GM19238 (cell line): ENCODE measurements around the gene IFITM1.
"Not testable (repeated sequence)": the region's sequence is repeated elsewhere in the genome, so short reads cannot be mapped to it uniquely, and the experiment has no call there.

Experiments
- DNase-seq: peaks from one replicate; pipeline ENCODE4 v3.0.0; 2011; ENCODE audit warnings: low spot score; ENCODE audit not compliant: insufficient read length

The IFITM1 gene

DNA sequence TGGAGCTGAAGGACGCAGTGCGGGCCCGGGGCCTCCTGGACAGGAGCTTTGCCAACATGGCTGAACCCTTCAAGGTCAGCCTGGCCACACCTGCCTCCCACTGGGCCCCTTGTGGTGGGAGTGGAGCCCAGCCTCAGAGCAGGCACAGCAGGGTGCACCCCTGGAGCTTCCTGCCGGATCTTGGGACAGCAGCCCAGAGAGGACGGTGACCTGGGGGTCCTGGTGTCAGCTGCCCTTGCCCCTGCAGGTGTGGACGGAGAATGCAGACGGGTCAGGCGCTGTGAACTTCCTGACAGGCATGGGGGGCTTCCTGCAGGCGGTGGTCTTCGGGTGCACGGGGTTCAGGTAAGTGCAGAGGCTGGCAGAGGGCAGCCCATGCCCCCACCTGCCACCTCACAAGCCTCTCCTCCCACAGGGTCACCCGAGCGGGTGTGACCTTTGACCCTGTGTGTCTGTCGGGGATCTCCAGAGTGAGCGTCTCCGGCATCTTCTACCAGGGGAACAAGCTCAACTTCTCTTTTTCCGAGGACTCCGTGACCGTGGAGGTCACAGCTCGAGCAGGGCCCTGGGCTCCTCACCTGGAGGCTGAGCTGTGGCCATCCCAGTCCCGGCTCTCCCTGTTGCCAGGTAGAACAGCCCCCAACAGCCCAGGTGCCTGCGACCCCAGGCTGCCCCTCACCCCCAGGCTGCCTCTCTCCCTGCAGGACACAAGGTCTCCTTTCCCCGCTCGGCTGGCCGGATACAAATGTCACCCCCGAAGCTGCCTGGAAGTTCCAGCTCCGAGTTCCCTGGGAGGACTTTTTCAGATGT lies 19.8 kb upstream of the IFITM1 start:
- DNase-seq: no peak

DNA sequence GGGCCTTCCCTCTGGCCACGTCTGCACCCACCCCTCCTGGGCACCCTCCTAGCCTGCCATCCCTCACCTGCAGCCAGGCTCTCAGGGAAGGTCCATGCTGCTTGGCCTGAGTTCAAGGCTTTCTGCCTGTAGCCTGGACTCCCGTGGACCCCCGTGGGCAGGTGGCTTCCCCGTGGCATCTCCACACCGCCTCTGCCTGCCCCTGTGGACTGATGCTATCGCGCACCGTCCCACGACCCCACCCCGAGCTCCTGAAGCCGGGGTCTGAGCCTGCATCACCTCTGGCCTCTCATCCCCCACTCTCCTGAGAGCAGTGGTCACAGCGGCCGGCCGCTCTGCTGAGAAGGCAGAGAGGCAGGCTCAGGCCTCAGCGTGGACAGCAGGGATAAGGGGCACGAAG lies 19.1 kb upstream of the IFITM1 start:
- no peak for DNase-seq

DNA sequence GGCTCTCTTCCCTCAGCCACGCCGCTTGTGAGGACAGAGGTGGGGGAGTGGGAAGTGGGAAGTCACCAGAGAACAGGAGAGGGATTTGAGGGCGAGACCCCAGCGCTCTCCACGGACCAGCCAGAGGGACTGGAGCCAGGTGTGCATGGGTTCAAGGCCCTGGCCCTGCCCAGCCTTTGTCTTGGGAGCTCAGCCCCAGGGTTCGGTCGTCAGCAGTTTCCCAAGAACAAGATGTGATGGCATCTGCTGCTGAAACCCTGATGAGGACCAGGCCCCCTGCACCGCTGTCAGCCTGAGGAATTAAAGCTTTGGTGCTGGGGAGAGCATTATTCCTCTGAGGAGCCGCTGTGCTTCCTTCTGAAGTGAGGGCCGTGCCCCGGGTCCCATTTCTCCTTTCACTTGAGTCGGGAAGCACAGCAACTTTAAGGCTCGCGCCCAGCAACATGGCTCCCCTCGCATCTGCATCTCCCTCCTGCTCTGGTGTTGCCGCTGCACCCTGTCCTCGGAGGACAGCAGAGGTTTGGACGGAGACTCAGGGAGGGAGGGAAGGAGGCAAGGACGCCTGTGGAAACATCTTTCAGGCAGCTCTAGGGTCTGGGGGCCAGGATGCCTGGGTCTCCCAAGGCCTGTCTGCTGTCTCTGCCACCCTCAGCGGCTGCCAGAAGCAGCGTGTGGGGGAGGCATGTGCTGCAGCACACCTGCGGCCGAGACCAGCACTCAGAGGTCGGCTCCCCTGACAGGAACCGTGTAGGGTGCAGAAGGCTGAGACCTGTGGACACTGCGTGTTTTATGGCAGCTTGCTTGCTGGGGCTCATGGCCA lies 18.3 kb upstream of the IFITM1 start:
- DNase-seq: no peak

DNA sequence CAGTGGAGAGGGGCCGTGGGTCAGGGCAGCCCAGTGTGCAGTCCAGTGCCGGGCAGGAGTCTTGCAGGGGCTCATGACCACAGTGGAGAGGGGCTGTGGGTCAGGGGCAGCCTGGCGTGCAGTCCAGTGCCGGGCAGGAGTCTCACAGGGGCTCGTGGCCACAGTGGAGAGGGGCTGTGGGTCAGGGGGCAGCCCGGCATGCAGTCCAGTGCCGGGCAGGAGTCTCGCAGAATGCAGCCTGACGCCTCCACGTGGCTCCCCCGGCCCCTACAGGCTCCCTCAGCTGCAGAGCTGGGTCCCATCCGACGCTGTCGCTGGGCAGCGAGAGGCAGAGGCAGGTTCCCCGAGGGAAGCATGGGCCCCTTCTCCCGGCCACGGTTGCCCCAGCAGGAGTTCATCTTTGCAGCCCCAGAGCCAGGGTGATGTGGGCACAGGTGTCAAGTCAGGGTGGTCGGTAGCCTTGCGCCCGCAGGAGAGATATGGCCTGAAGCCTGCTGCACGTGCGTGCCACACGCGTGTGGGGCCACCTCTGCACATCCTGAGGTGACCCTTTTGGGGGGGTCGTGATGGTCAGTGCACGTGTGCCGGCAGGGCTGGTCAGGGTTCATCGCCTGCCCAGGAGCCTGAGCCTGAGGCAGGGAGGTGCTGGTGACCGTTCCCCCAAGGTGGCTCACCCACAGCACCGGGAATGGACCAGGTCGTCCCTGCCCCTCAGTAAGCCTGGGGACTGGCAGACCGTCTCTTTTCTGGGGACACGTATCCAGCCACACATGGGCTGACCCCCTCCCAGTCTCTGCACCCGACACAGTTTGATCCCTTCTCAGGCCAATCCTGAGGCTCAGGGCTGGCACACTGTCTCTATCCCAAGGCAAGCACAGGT lies 17.4 kb upstream of the IFITM1 start:
- no peak for DNase-seq

DNA sequence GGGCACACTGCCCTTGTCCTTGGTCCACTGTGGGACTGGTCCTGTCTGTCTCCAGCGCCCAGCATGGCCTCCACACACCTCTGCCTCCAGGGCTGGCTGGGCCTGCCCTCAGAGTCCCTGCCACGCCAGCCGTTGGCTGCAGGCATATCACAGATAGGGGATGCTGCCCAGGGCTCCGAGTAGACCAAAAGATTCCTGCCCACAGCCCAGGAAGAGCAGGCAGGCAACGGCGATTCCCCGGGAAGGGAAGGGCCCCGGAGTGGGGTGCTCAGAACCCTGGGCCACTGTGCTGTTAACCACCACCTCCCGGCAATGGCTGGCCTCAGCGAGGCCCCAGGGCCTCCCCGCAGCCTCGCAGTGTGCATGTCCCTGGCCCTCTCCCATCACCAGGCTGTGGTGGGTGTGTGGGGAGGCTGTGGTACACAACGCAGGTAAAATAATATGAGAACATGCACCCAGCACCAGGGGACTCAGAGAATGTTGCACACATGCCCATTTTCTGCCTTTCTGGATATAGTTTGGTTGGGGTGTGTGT lies 16.7 kb upstream of the IFITM1 start:
- no peak for DNase-seq

DNA sequence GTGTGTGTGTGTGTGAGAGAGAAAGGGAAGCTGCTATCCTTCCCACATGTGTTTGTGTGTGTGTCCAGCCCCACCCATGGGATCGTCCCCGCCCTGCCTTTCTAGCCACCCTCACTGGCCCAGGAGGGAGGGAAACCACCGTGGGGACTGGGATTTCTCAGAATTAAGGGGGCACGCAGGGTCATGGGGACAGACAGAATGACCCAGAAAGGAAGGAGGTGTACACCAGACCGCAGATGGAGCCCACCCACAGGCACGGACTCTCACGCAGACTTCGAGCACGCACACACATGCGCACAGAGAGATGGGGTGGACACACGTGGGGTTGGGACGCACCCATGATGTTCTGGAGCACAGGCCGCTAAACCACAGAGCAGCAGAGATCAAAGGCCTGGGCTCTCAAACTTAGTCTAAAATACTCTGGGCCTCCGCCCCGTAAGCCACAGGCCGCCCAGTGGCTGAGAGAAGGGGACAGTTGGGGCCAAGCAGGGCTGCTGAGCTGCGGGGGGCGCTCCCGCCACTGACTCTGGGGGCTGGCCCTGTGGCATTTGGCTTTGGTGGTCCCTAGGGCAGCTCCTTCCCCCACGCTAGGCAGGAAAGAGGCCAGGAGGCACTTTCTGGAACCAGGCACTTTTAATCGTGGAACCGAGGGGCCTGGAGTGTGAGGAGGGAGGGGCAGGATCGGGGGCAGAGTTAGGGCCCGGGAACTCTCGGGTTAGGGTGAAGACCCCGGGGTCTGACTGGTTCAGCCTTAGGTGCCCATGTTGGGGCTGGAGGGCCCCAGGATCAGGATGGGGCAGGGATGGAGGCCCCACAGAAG lies 16.0 kb upstream of the IFITM1 start:
- DNase-seq: no peak

DNA sequence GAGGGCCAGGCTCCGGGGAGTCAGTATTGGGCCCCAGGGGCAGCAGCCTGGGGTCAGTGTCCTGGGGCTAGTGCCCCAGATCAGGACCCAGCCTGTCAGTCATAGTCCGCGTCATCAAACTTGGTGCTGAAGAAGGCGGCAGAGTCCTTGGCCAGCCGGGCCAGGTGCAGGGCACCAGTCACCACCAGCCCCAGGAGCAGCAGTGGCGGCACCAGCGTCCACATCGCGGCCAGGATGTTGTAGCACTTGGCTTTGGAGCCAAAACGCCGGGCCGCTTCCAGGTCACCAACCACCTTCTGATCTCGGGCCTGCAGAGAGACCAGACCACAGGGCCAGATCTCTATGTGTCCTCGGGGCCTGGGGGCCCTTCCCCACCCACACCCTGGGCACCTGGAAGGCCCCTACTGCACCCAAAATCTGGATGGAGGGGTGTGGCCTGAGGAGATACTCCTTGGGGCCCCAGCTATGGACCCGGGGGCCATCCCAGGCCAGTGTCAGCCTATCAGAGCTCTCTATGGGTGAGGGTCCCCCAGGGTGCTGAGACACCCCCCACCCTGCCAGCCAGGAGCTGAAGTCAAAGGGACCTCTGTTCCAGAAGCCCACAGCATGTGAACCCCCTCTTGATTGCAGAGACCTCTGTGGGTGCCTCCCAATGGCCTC lies 15.3 kb upstream of the IFITM1 start:
- no peak for DNase-seq

DNA sequence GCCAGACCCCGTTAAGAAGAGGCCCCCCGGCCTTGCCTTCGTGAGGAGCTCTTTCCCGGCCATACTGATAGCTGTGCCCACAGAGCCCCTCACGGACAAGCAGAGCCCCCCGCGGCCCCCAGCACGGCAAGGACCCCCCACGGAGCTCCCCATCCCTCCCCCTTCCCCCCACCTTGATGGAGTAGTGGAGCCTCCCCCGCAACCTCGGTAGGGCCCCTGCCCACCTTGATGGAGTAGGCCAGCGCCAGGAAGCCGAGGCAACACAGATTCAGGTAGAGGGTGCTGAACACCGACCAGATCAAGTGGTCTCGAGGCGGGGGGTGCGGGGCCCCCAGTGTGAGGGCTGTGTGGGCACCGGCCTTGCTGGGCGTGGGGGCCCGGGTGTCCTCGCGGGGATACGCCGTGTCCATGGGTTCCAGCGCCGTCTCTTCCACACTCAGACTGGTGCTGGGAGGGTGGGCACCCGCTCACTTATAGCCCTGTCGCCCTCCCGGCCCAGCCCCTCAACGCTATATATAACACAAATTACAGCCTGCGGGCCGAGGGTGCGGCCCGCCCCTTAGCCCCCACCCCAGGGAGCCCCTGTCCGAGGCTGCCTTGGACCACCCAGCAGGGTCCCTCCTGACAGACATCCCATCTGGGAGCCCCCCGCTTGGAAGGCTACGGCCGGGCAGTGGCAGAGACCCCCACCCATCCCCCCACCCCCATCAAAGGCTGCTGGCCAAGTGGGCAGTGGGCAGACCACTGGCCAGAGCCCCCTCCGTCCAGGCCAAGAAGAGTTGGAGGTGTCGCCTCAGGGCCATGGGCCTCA lies 14.6 kb upstream of the IFITM1 start, which contains the start of gene IFITM5:
Gene IFITM5, minus strand, starts transcription at position 446 of the 811 bp plus-strand sequence. Its CDS starts 36 bp downstream, at position 410.
- no peak for DNase-seq

DNA sequence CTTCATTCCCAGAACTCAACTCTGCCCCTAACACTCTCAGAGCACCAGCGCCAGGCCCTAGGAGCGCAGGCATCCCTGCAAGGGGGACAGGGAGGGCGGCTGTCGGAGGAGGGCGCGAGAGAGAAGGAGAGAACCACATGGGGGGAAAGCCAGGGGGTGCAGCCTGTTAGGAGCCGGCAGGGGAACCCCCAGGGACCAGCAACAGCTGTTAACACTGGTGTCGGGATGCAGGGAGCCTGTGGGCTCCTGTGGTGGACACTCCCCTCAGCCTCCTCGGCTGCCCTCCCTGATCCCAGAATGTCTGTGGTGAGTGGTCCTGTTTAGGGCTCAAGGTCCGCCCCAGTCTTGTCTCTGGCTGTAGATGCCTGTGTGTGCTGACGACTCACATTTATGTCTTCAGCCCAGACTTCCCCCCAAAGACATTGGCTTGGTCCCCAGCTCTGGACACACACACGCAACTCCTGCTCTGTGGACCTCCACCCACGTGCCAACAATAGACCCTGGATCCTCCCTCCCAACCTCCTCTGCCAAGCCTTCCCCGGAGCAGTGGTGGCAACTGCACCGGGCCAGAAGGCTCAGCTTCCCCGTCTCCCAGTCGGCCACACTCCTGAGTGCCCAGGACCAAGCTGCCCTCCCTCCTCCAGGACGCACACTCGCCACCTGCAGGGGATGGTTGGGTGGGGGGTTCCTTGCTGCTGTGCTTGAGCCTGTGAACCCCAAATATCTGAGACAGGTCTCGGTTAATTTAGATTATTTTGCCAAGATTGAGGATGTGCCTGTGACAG lies 13.7 kb upstream of the IFITM1 start:
- DNase-seq: no peak

DNA sequence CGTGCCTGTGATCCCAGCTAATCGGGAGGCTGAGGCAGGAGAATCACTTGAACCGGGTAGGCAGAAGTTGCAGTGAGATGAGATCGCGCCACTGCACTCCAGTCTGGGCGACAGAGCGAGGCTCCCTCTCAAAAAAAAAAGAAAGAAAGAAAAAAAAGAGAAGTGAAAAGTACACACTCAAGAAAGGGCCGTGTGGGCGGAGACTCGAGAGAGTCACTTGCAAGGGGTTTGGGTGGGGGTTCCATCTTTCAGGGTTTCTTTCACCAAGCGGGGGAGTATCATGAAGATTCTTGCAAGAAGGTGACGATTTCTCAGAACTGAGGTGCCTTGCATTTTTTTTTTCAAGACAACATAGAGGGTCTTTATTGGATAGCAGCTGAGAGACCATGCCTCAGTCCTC lies 10.5 kb upstream of the IFITM1 start:
- DNase-seq: no peak

DNA sequence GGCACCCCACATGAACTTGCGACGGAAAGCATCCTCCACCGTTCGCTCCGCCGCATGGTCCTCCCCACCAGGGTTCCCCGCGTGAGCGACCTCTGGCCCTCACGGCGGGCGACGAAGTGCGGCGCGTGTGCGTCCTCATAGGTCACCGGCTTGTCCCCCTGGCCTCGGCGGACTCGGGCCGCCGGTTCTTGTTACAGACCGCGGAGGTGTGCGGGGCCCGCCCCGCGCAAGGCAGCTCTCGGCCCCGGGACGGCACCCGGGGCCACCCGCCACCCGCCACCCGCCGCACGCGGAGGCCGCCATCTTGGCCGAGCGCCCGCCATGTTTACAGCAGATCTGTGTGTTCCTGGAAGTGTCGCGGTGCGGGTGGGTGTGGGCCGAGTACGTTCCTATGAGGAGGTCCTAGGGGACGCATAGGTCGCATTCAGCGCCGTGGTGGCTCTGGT lies 9.8 kb upstream of the IFITM1 start:
- no peak for DNase-seq

DNA sequence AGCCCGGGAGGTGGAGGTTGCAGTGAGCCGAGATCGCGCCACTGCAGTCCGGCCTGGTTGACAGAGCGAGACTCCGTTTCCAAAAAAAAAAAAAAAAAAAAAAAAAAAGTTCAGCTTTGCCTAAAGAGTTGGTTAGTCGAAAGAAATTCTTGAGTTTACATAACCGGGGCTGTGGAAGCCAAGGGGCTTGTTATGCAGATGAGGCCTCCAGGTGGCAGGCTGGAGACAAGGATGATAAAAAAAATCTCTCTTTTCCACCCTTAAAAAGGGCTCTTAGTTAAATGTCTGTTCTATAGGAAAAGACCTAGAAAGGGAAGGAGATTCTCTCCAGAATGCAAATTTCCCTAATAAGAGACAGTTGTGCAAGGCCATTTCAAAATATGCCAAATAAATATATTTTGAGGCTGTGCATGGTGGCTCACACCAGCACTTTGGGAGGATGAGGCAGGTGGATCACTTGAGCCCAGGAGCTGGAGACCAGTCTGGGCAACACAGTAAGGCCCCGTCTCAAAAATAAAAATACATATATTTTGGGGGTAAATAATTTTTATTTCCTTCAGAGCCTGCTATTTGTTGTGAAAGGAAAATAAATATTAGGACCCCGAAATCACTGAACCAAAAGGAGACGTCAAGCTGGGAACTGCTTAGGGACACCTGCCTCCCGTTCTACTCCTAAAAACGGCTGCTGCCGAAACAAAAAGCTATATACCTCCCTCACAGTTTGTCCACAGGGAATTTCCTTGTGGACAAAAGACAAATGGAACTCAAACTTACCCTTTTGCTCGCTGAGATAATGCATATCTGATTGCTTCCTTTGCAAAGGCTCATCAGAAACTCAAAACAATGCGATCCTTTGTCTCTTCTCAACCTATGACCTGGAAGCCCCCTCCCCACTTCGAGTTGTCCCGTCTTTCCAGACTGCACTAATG lies 8.7 kb upstream of the IFITM1 start:
- DNase-seq: no peak

DNA sequence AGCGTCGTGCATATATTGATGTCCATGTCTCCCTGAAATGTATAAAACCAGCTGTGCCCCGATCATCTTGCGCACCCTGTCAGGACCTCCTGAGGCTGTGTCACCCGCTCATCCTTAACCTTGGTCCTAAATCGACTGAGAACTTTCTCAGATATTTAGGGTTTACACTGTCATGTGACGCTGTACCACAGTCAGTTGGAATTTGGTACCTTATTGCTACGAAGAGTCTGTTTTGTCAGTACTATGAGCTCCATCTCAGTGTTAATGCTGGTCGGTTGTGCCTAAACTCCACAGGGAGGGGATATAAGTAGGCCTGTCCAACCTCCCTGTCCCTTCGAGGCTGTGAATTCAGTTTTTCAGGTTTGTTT lies 8.0 kb upstream of the IFITM1 start:
- no peak for DNase-seq

DNA sequence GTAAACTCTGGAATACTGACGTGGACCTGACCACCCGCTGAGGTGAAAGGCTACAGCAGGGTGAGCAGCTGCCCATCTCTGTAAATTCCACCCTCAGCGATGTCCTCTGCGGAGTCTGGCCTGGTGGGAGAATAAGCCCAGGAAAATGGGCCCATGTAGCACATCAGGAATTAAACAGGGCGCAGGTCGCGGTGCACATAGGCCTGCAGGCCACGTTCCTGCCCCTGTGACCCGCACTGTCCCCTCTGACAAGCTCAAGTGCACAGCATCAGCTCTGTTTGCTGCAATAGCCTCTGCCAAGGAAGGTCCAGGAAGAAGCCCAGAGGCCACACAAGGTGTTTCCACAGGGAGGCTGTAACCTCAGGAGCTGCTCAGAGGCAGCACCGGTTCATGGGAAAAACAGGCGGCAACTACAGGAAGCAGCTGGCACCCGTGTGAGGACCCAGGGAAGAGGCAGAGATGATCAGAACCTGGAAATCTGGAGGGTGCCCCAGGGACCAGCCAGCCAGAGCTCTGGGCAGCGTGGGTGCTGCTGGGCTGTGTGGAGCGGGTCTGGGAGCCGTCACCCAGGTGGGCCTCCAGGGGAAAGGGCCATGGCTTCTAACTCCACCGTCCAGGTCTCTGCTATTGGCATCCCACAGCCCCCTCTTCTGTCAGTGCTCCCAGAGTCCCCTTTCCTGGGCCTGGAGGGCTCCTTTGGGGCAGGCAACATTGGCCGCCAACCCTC lies 7.0 kb upstream of the IFITM1 start:
- DNase-seq: no peak

DNA sequence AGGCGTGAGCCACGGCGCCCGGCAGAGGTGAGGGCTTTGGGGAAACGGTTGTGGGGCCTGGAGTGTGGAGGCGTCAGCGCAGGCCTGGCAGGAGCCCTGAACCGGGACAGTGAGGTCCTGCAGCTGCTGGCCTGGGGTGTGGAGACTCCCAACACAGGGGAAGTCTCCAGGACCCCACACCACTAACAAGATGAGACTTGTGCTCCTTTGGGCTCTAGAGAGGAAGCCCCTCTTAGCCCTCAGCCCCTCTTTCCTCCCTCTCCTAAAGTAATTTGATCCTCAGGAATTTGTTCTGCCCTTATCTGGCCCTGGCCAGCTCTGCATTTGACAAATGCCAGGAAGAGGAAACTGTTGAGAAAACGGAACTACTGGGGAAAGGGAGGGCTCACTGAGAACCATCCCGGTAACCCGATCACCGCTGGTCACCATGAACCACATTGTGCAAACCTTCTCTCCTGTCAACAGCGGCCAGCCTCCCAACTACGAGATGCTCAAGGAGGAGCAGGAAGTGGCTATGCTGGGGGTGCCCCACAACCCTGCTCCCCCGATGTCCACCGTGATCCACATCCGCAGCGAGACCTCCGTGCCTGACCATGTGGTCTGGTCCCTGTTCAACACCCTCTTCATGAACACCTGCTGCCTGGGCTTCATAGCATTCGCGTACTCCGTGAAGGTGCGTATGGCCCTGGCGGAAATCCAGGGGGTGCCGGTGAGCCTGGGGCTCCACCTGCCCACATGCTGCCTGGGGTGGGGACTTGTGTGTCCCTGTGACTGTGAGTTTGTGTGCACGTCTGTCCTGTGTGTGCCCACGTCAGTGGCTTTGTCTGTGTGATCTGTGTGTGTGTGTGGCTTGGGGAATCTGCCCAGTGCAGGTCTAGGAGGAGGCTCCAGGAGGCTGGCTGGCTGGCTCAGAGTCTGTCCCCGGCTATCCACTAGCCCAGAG lies 5.8 kb upstream of the IFITM1 start, which contains the start of gene IFITM2:
Gene IFITM2, plus strand, starts transcription at position 51 of the 943 bp plus-strand sequence. Its CDS starts 377 bp downstream, at position 428.
- DNase-seq: not testable (repeated sequence)
